ENCODE data around the gene ANKHD1. TPM values are rescaled to one million over a fixed set of nuclear protein-coding genes. Genes with fewer than 3 reads are reported as not detected.

ANKHD1 gene
- polyA plus RNA-seq, 1 donor from 2014 or later, result 61.8 TPM

GRCh38 chr5:140509898-140510297 is 108.3 kb downstream of the ANKHD1 start:
- no peak for TF ChIP-seq EZH2 (IDR thresholded peaks at IDR 0.05; ENCODE audit: borderline replicate concordance, insufficient read depth, low read length, poor library complexity, severe bottlenecking)
- no peak for TF ChIP-seq EP300 (conservative IDR thresholded peaks at IDR 0.05; ENCODE audit: poor library complexity, severe bottlenecking)
- no peak for TF ChIP-seq REST (IDR thresholded peaks at IDR 0.05; ENCODE audit: borderline replicate concordance)
- TF ChIP-seq CTCF (IDR thresholded peaks at IDR 0.05; ENCODE audit: poor library complexity, severe bottlenecking), result no peak
- H3K9ac ChIP-seq (ENCODE audit: low read length), result no peak overlapping the region

GRCh38 chr5:140513124-140513523 is 111.5 kb downstream of the ANKHD1 start:
- no peak overlapping the region for H2AFZ ChIP-seq (ENCODE audit: low read depth, low read length)
- H3K36me3 ChIP-seq (ENCODE audit: insufficient read depth, low read length), result no peaks in the 10 kb centered on the region
- no peak overlapping the region for H3K4me2 ChIP-seq (ENCODE audit: low read length)
- no peaks in the 10 kb centered on the region for H3K9me2 ChIP-seq (ENCODE audit: insufficient read depth, low read length)
- H3K9me3 ChIP-seq (ENCODE audit: low read length), result no peaks in the 10 kb centered on the region
- H3K27ac ChIP-seq (ENCODE audit: low read length), result no peak overlapping the region
- no peak overlapping the region for H3K4me3 ChIP-seq (ENCODE audit: low read length)
- TF ChIP-seq REST (IDR thresholded peaks at IDR 0.05; ENCODE audit: borderline replicate concordance) (no peak), EZH2 (IDR thresholded peaks at IDR 0.05; ENCODE audit: borderline replicate concordance, insufficient read depth, low read length, poor library complexity, severe bottlenecking) (no peak), RAD21 (conservative IDR thresholded peaks at IDR 0.05) (no peak), CTCF (IDR thresholded peaks at IDR 0.05; ENCODE audit: poor library complexity, severe bottlenecking) (no peak)
- H3K79me2 ChIP-seq (replicated peaks; ENCODE audit: insufficient read depth, low read length), result no peaks in the 10 kb centered on the region
- no peak overlapping the region for H3K9ac ChIP-seq (ENCODE audit: low read length)
- no peaks in the 10 kb centered on the region for H3K27me3 ChIP-seq (ENCODE audit: insufficient read depth, low read depth, low read length)
- no peaks in the 10 kb centered on the region for H4K20me1 ChIP-seq (ENCODE audit: insufficient read depth)
- no peaks in the 10 kb centered on the region for H3F3A ChIP-seq (ENCODE audit: insufficient read depth, low read length, poor library complexity, severe bottlenecking)

More at GRCh38 chr5:140509898-140510297, 108.3 kb downstream of the ANKHD1 start:
- Histone ChIP-seq H3K36me3 (ENCODE audit: insufficient read depth, low read length) (no peaks in the 10 kb centered on the region), H3K4me3 (ENCODE audit: low read length) (no peak overlapping the region), H3K4me2 (ENCODE audit: low read length) (no peak overlapping the region), H3K27me3 (ENCODE audit: insufficient read depth, low read depth, low read length) (no peaks in the 10 kb centered on the region), H3K79me2 (replicated peaks; ENCODE audit: insufficient read depth, low read length) (no peaks in the 10 kb centered on the region), H4K20me1 (ENCODE audit: insufficient read depth) (no peaks in the 10 kb centered on the region), H3K9me3 (ENCODE audit: low read length) (no peaks in the 10 kb centered on the region), H3F3A (ENCODE audit: insufficient read depth, low read length, poor library complexity, severe bottlenecking) (no peaks in the 10 kb centered on the region), H2AFZ (ENCODE audit: low read depth, low read length) (no peak overlapping the region), H3K9me2 (ENCODE audit: insufficient read depth, low read length) (no peaks in the 10 kb centered on the region), H3K27ac (ENCODE audit: low read length) (no peak overlapping the region)
